Activated CD8-positive, alpha-beta memory T cell treated with anti-CD3 and anti-CD28 coated beads, Interleukin-2, amount 50 U/mL, for 24 hours (primary cell): ENCODE measurements around the gene ATP8A1.
"Not testable (repeated sequence)": the region's sequence is repeated elsewhere in the genome, so short reads cannot be mapped to it uniquely, and the experiment has no call there.

Experiments used
- DNase-seq: peaks from one replicate; pipeline ENCODE4 v3.0.0-alpha.2; 2020; ENCODE audit errors: extremely low read depth

ATP8A1 gene

DNA sequence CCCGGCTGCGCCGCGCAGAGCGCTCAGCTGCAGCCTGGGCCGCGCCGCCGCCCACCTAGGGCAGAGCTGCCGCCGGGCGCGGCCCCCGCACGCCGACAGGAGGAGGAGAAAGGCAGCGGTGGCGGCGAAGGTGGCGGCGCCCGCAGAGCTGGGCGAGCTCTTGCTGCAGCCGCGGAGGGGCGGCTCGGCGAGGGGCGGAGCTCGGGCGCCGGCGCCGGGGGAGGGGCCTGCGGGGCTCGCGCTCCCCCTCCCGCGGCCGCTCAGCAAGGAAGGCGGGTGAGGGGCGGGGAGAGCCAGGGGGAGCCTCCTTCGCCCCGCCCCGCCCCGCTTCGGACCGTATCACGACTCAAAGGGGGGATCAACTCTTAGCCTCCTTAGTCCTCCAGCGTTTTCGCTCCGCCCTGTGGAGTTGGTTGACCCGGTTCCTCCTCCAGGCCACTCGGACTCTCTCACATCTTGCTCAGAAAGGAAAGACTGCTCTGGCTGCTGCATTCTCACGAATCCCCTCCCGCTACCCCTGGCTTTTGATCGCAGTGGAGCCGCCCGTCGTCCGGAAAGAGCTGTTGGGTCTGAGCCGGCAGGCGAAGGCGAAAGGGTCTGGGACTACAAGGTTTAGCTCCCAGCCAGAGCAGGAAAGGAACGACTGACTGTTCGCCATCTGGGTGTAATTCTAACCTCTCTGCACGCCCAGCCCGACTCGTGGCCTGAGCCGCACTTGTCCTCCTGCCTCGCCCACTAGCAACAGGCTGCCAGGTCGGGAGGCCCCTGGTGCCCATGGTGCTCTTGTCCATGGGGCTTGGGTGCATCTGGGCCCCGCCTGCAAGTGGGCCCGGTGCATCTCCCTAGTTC lies at the start of gene ATP8A1:
Gene ATP8A1, minus strand, starts transcription at position 162 of the 849 bp plus-strand sequence. CDS start 232 bp downstream, outside the sequence.
- DNase-seq = peak; percentile 72

DNA sequence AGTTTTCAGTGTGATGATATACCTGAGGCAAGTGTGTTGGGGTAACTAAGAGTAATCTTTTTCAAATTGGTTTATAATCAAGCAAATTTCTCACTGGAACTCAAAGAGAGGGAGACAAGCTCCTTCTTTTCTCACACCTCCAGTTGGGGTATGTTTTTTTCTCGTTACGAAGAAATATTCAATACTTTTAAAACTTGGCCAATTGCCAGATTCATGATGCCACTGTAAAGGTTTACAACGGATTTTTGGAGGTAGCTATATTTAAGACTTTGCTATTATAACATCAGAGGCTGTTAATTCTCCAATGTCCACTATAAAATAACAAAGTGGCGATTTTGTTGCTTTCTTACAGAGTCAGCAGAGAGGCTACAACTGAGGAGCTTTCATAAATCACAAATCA lies 49.2 kb upstream of the ATP8A1 start:
- DNase-seq = no peak

DNA sequence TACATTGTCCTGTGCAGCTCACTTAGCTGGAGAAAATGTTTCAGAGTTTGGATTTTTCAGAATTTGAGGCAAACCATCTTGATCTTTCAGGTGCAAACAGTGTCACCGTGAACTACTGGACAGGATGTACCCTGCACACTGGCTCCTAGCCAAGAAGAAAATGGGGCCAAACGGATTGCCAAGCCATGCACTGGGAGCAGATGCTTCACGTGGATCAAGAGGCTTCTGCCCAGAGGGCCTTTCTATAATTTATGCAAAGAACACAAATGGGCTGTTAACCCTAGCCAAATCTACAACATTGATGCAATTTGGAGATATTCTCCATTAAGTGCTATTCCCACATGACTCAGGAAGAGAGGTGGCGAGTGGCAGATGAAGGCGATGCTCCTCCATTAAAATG lies 46.9 kb upstream of the ATP8A1 start:
- DNase-seq = no peak

DNA sequence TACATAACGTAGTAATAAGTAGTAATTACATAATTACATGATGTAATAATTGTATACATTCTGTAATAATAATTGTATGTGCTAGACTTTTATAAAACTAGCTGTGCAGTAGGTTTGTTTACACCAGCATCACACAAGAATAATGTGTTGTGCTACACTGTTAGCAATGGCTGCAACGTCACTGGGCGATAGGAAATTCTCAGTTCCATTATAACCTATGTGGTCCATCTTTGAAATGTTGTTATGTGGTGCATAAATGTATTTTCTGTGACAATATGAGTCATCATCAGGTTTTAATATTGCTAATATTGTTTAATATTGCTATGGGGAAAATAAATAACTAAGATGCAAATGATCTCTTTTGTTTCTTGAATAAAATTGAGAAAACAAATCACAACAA lies 46.0 kb upstream of the ATP8A1 start:
- no peak for DNase-seq

DNA sequence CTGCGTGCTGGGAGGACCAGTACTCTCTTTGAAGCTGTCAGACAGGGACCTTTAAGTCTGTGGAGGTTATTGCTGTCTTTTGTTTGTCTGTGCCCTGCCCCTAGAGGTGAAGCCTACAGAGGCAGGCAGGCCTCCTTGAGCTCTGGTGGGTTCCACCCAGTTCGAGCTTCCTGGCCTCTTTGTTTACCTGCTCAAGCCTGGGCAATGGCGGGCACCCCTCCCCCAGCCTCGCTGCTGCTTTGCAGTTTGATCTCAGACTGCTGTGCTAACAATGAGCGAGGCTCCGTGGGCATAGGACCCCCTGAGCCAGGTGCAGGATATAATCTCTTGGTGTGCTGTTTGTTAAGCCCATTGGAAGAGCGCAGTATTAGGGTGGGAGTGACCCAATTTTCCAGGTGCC lies 44.9 kb upstream of the ATP8A1 start:
- not testable (repeated sequence) for DNase-seq

DNA sequence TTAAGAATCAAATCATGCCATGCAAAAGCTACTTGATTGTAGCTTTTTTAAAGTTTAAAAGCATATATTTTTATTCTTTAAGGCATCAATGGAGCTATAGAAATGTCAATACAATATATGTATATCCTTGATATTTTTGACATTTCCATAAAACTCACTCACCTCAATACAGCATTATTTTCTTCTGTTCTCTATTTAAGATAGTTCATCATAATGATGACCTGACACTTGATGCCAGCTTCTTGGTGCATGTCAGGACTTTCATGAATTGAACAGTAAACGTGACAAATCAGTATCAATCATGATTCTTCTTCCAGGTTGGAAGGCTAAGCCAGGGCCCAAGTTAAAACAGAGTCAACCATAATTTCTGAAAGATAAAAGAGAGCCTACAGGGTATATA lies 33.6 kb upstream of the ATP8A1 start:
- DNase-seq = no peak

DNA sequence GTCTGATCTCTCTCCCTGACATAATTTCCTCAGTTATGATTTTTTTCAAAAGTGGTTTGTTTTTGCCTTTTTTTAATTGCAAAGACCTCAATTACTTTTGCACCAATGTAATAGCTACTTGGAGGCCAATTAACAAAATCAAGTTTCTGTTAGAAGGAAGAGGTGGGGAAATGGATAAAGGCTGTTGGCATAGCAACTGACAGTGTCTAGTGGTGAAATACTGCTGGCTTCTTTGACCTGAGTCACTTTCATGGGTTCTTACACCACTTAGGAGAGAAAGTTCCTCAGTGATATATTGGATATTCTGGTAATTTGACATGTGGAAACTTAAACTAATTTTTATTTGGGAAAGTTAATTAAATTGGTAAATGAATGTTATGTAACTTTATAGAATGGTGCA lies 26.5 kb upstream of the ATP8A1 start:
- no peak for DNase-seq

DNA sequence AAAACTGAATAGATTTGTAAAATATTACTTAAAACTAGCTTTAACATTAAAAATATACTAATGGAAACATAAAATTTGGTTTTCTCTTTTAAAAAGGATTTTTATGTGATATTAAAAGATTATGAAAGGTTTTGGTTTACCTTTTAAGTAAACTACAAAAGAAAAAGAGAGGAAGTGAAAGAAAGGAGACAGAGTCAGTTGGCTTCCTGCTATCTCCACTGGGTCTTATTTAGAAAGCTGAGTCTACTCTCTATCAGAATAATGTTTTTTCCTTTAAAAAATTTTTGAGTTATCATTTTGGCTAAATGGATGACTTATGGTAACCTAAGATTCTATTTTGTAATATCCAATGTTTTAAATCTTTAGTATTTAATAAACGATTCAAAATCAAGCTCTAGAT lies 21.6 kb upstream of the ATP8A1 start:
- no peak for DNase-seq

DNA sequence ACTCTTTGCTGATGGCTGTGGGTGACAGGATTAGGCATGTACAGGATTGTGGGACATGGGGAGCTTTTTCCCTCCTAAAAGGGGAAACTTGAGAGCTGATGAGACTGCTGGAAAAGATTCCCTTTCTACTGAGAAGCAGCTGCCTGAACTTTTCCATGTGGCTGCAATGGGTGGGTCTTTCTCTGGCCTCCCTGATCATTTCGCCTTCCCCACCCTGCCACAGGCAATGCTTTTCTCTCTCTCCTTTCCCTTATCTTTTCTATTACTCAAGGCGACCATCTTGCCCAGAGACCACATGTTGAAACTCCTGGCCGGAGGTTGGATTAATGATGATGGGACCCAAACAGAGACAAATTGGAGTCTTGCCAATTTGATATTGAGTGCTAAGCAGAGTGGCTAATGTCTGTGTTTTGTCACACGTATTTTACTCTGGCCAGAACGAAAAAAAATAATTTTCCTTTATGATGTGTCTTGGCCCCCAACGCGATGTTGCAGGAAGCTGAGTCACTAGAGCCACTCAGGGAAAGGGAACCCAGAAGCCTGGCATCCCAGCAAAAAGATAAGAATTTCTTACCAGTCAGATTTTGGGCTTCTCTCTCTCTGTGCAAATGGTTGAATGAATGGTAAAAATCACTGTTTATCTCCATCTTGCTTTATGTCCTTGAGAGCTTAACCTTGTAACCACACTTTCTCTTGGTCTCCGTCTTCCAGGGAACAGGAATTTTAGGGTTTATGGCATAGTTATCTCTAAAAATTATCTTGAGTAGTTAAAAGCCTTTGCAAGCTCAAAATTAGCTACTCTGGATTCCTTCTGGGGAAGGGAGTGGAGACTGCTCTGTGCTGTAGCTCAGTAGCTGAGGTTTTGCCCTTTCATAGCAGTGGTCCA lies 19.4 kb upstream of the ATP8A1 start:
- no peak for DNase-seq

DNA sequence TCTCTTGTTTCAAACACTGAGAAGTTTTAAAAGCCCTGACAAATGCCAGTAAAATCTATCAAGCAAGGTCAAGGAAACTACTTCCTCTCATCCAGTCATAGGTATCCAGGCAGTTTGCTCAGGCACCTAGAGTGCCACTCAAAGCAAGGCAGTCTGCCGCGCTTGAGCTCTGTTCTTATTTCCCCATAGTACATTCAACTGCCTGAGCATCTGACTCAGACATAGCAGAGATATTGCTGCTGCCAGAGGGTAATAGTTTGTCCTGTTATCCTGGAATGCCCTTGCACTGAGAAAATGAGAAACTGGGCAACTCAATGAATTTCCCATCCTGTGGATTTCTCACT lies 16.1 kb upstream of the ATP8A1 start:
- DNase-seq = no peak

DNA sequence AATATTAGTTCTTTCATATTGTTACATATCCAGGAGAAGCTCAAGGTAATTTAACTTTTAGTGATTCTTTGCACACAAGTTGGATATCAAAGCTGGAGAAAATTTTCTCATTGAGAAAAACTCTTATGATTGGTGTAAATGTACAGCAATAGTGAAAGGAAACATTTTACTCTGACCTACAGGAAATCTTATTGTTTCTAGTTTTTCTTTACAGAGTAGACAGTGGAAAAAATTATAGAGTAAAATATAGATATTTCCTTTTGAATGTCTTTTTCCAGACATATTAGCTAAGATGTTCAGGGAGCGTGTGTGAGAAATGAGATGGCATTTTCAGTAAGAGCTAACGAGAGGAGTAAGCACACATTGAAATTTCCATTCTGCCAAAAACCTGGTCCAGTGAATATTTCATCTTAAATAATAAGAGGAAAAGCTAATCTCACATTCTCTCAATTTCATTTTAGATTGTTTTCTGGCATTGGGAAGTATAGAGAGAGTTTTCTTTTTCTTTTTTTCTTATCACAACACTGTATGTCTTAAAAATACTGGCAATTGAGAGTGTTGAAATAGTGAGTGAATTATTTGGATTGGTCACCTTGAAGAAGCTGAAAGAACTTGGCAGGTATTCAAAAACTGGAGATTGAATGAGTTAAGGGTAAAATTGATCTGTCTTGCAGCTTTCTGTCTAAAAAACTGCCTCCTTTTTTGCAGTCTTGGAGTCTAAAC lies 15.6 kb upstream of the ATP8A1 start:
- no peak for DNase-seq

DNA sequence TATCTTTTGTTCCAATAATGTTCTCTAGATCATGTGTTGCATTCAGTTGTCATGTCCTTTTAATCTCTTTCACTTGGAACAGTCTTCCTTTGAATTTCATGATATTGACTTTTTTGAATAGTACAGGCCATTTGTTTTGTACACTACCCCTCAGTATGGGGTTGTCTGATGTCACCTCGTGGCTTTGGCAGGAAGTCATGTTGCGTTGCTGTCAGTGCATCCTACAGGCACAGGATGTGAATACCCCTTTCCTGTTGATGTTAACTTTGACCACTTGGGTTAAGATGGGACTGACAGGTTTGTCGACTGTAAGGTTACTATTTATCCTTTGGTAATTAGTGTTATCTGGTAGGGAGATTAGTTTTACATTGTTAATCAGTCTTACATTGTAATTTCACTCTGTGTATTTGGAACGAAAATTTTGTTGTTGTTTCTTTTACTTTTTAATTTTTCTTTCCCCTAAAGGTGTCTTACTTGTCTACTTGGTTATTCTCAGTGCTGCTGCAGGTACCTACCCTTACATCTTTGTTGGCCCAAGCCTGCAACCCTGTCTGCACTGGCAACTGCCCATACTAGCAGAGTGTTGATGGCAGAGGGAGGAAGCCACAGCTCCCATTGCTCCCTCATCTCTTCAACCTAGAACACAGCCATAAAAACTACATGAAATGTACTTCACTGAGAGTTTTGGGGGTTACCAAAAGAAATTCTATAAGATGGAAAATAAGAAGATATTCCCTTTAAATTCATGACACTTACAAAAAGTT lies 14.7 kb upstream of the ATP8A1 start:
- no peak for DNase-seq

DNA sequence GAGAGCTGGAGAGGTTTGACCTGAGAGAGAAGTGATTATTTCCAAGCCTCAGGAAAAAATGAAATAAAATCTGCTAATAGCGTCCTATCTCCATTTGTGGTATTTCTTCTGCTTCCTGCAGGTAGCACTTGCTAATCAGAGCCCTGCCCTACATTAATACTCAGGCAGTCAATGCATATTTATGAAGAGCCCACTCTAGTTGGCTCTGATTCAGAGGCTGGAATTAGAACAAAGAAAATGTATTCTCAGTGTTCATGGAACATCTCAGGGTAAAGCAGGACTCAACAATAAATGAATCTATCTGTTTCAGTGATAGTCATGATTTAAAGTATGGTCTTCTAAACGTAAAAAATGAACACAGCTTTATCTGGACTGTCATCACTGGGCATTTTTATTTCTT lies 1.4 kb upstream of the ATP8A1 start:
- DNase-seq = no peak

DNA sequence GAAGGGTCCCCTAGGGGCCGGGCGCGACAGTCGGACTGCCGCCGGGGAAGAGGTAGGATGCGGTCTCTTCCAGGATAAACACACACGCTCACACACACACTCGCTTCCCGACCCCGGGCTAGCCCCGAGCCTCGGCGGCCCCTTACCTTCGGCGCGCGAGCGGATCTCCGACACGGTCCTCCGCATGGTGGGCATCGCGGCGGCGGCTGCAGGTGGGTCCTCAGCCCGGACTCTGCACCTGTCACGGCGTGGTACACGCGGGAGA lies 294 bp downstream of the ATP8A1 start:
- no peak for DNase-seq

DNA sequence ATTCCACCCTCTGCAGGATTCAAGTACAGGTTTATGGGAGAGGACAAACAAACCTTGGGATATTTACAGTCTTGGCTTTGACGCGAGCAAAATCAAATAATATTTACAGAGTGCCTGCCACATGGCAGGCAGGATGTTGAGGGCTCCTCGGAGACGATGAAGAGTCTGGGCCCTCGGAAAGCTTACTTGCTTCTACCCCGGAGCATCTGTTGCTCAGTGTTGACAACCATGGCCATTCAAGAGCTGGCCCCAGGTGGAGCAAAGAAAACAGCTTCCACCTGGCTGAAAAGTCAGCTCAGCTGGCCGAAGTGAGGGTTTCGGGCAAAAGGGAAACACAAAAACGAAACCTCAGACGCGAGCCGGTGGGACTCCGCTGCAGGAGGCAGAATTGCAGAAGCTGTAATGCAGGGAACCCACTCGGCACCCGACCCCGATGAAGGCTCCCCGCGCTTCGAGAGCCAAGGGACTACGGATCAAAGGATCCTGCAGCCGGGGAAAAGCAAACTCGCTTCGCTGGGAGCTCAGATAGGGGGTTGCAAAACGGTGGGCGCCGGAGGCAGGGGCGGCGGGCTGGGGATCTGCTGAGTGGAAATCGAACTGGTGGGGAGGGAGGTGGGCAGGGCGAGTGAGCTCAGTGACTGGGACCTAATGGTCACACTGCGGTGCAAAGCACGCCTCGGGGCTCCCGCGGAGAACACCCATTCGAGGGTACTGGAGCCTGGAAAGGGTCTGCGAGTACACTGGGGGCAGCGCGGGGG lies 805 bp downstream of the ATP8A1 start:
- DNase-seq = no peak

DNA sequence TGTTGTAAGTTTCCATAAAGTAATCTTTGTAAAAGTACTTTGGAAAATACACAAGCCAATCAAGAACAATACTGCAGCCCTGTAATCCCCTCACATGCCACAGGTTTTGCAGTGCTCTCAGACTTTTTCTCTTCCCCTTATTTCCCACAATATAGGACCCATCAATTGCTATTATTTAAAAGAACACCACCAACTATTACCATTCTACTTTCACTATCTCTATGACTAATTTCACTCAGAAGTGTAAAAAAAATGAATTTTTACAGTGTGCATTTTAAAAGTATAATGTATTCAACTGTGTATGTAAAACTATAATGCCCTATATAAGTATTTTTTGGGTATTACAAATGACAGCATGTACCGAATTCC lies 1.7 kb downstream of the ATP8A1 start:
- DNase-seq = no peak

DNA sequence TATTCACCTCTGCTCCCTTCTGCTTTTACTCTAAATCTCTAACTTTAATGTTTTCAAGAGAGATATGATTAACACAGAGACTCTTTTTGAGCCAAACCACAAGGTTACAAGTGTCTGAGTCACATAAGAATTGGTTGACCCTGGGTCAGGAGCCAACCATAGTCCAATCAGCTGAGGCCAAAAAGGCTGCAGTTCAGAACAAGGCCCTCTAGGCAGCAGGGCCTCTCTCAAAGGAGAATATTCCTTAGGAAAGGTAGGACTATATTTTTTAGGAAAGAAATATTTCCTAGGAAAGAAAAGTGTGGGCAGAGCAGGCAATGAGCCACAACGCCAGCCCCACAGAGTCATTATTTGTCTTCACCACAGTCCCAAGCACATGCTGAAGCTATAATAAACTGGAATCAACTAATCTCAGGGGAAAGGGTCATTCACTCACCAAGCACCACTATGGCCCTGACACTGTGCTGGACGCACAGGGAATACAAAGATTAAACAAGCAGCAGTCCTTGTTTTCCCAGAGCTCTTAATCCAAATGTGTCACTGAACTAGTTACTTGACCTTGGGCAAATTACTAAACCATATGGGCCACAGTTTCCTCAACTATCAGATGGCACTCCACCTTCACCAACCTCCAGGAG lies 2.2 kb downstream of the ATP8A1 start:
- DNase-seq = no peak

DNA sequence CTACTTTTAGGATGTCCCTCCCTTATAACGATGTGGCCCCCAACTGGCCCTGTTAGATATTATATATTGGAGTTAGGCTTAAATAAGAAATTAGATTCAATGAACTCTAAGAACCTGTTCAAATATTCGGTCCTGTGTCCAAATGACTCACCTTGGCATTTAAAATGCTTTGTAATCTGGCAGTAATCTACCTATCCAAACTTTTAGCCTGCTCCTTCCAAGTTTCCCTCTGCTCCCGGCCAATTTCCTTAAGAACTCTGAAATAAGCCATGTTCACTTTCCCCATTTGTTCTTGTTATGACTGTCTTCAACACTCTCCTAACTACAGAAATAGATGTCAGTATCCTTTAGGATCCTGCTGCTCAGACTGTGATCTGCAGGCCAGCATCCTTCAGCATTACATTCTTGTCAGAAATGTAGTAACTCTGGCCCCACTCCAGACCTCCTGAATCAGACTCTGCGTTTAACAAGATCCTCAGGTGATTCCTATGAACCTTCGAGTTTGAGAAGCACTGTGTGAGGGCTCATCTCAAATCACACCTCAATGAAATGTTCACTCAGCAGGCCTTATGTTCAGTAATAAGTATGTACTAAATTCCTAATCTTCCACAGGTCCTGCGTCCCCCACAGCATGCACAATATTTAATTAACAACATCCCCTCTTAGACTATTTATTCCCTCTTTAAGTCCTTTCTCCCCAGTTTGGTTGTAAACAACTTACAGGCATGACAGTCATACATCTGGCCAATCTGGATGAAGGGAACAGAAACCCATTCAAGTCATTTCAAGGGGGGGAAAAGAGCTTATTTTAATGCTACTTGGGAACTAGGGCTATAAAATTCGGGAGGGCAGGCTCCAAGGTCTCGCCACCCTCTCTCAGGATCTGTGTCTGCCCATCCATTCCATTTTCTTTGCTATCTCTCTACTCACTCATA lies 3.0 kb downstream of the ATP8A1 start:
- no peak for DNase-seq

DNA sequence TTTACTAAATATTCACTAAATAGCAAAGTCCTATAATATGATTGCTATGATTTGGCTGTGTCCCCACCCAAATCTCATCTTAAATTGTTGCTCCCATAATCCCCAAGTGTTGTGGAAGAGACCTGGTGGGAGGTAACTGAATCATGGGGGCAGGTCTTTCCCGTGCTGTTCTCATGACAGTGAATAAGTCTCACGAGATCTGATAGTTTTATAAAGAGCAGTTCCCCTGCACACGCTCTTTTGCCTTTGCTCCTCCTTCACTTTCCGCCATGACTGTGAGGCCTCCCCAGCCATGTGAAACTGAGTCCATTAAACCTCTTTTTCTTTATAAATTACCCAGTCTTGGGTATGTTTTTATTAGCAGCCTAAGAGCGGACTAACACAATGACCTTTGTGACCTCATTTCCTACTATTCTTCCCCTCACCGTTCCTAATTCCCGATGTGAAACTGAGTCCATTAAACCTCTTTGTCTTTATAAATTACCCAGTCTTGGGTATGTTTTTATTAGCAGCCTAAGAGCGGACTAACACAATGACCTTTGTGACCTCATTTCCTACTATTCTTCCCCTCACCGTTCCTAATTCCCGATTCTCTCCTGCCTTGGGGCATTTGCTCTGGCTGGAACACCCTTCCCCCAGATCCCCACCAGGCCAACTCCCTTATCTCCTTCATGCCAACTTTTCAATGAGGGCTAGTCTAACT lies 4.2 kb downstream of the ATP8A1 start:
- DNase-seq = not testable (repeated sequence)
